Endodermal cell (in vitro differentiated cells): Measurements from ENCODE around the gene AXL. TPM values are rescaled to one million over a fixed set of nuclear protein-coding genes. Genes with fewer than 3 reads are reported as not detected.
"Not testable (repeated sequence)": the region's sequence is repeated elsewhere in the genome, so short reads cannot be mapped to it uniquely, and the experiment has no call there.

ENCODE experiments used
- DNase-seq: peaks from one replicate; pipeline ENCODE4 v3.0.0-alpha.2; 2017
- H3K27ac ChIP-seq: 2 replicates; pipeline ENCODE4 v1.5.1; 2013; ENCODE audit warnings: mild to moderate bottlenecking, low read depth, low read length, moderate library complexity
- H3K27me3 ChIP-seq: 2 replicates; pipeline ENCODE4 v1.6.1; 2013; ENCODE audit warnings: mild to moderate bottlenecking, low read length, moderate library complexity; ENCODE audit not compliant: insufficient read depth, control insufficient read depth, poor library complexity, severe bottlenecking
- H3K36me3 ChIP-seq: 2 replicates; pipeline ENCODE4 v1.7.0; 2013; ENCODE audit warnings: mild to moderate bottlenecking, low read length, moderate library complexity; ENCODE audit not compliant: control insufficient read depth, insufficient read depth
- H3K4me1 ChIP-seq: one replicate; pipeline ENCODE4 v1.7.0; 2013; ENCODE audit warnings: low read length; ENCODE audit not compliant: control insufficient read depth, insufficient read depth
- H3K4me3 ChIP-seq: 2 replicates; pipeline ENCODE4 v1.5.1; 2013; ENCODE audit warnings: mild to moderate bottlenecking, low read length, moderate library complexity
- H3K9ac ChIP-seq: 2 replicates; pipeline ENCODE4 v1.6.1; 2013; ENCODE audit warnings: mild to moderate bottlenecking, low read length, moderate library complexity; ENCODE audit not compliant: poor library complexity, severe bottlenecking; ENCODE audit errors: extremely low read depth
- H3K9me3 ChIP-seq: 2 replicates; pipeline ENCODE4 v1.6.1; 2013; ENCODE audit warnings: mild to moderate bottlenecking, low read length, moderate library complexity; ENCODE audit not compliant: control insufficient read depth
- H3K27ac Mint-ChIP-seq: 2 replicates; pipeline ENCODE4 v1.8.0; 2020; ENCODE audit warnings: mixed read lengths
- H3K27me3 Mint-ChIP-seq: 2 replicates; pipeline ENCODE4 v1.8.0; 2021; ENCODE audit warnings: mild to moderate bottlenecking, mixed read lengths; ENCODE audit not compliant: insufficient read depth
- H3K36me3 Mint-ChIP-seq: 2 replicates; pipeline ENCODE4 v1.8.0; 2020; ENCODE audit warnings: low read depth, mixed read lengths
- H3K4me1 Mint-ChIP-seq: 2 replicates; pipeline ENCODE4 v1.8.0; 2020; ENCODE audit warnings: mixed read lengths
- H3K4me3 Mint-ChIP-seq: 2 replicates; pipeline ENCODE4 v1.8.0; 2020; ENCODE audit warnings: mild to moderate bottlenecking, moderate library complexity, mixed read lengths
- H3K9me3 Mint-ChIP-seq: 2 replicates; pipeline ENCODE4 v1.8.0; 2020; ENCODE audit warnings: mild to moderate bottlenecking, mixed read lengths
- CTCF ChIP-seq: fragments of 200-600 bp; sonication (generic); conservative IDR thresholded peaks from 2 replicates; pipeline ENCODE4 v1.5.0; 2021; ENCODE audit warnings: antibody characterized with exemption, mild to moderate bottlenecking
- WGBS, 2 experiments: methylation state at CpG; one replicate each; pipeline versions ENCODE4 v1.1.5 to v1.1.7; 2013; ENCODE audit warnings: missing lambda C conversion rate in 2 of 2, mixed read lengths in 1 of 2; ENCODE audit not compliant: insufficient coverage in 1 of 2, insufficient read length in 1 of 2; 5-methylcytosine and 5-hydroxymethylcytosine counted together
- total RNA-seq, 2 donors: library from RNA; stranded (reverse); fragmentation: NEBNext Ultra II Directional in 1 of 2; extraction: Animal tissue kit (Norgen Biotek cat#: 25700) in 1 of 2; gene quantifications; 2 replicates in 1 of 2; 3 replicates in 1 of 2; pipeline ENCODE4 v1.2.1, GENCODE V29; 2021

The AXL gene
- total RNA-seq, 2 donors from 2014 or later, result 10.9 to 14.1 TPM

DNA sequence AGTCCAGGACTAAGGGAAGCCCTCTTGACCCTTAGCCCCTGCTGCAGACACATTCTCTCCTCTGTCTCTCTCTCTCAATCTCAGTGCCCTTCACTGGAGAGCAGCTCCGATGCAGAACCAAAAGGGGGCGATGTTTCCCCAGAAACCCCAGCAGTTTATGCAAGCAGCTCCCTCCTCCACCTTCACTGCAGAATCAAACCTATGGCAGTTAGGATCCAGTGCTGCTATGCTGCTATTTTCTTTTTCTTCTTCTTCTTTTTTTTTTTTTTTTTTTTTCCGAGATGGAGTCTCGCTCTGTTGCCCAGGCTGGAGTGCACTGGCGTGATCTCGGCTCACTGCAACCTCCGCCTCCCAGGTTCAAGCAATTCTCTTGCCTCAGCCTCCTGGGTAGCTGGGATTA is 14.7 kb upstream of the AXL start:
- not testable (repeated sequence) for H3K4me1 ChIP-seq, H3K9ac ChIP-seq, H3K4me3 Mint-ChIP-seq, H3K36me3 ChIP-seq, H3K27me3 ChIP-seq, H3K27me3 Mint-ChIP-seq, H3K9me3 ChIP-seq, H3K9me3 Mint-ChIP-seq, H3K4me1 Mint-ChIP-seq, H3K4me3 ChIP-seq, H3K27ac ChIP-seq
- peak; percentile 91 for TF ChIP-seq CTCF
- Mint-ChIP-seq H3K27ac (peak overlapping the region; percentile 80), H3K36me3 (peaks cover 40% of the 10 kb centered on the region)
- 20 to 54% methylated on average over 2 to 7 of the region's 7 CpGs for WGBS, 2 experiments
- peak; percentile 93 for DNase-seq

GRCh38 chr19:41205995-41206394 is 13.0 kb upstream of the AXL start:
- TF ChIP-seq CTCF, result no peak
- no peak for DNase-seq
- Mint-ChIP-seq H3K27ac (no peak overlapping the region), H3K4me1 (no peaks in the 10 kb centered on the region), H3K4me3 (no peak overlapping the region), H3K36me3 (peaks cover 32% of the 10 kb centered on the region), H3K27me3 (peaks cover 7% of the 10 kb centered on the region), H3K9me3 (no peaks in the 10 kb centered on the region)
- Histone ChIP-seq H3K9ac (no peak overlapping the region), H3K36me3 (no peaks in the 10 kb centered on the region), H3K27ac (no peak overlapping the region), H3K27me3 (peaks cover 6% of the 10 kb centered on the region), H3K4me1 (no peaks in the 10 kb centered on the region), H3K4me3 (no peak overlapping the region), H3K9me3 (no peaks in the 10 kb centered on the region)
- WGBS, 2 experiments, result 84 to 93% methylated on average over 9 to 10 of the region's 10 CpGs

GRCh38 chr19:41206456-41206855 is 12.6 kb upstream of the AXL start:
- no peak for TF ChIP-seq CTCF
- H3K36me3 Mint-ChIP-seq, result peaks cover 29% of the 10 kb centered on the region
- Histone ChIP-seq H3K27me3 (peaks cover 6% of the 10 kb centered on the region), H3K4me1 (no peaks in the 10 kb centered on the region), H3K9me3 (no peaks in the 10 kb centered on the region), H3K36me3 (no peaks in the 10 kb centered on the region), H3K27ac (no peak overlapping the region), H3K4me3 (no peak overlapping the region), H3K9ac (no peak overlapping the region)
- DNase-seq, result no peak
- H3K27me3 Mint-ChIP-seq, result peaks cover 7% of the 10 kb centered on the region
- H3K4me3 Mint-ChIP-seq, result no peak overlapping the region
- H3K27ac Mint-ChIP-seq, result no peak overlapping the region
- H3K9me3 Mint-ChIP-seq, result no peaks in the 10 kb centered on the region
- 93 to 100% methylated on average over 5 to 9 of the region's 9 CpGs for WGBS, 2 experiments
- H3K4me1 Mint-ChIP-seq, result no peaks in the 10 kb centered on the region
